DOHH2 (cell line): ENCODE results near the gene PSMB5.

Source experiments
- CTCF ChIP-seq: fragments of 200-600 bp; sonication (generic); IDR thresholded peaks from one replicate; pipeline ENCODE4 v1.5.1; 2014; ENCODE audit warnings: antibody characterized with exemption, mild to moderate bottlenecking, low read depth, low read length; ENCODE audit not compliant: poor library complexity, severe bottlenecking
- EZH2phosphoT487 ChIP-seq: fragments of 200-600 bp; sonication (generic); IDR thresholded peaks from 2 replicates; pipeline ENCODE4 v1.6.1; 2017; ENCODE audit warnings: borderline replicate concordance, mild to moderate bottlenecking, antibody characterized with exemption, low read length, moderate library complexity, mixed read lengths

DNA sequence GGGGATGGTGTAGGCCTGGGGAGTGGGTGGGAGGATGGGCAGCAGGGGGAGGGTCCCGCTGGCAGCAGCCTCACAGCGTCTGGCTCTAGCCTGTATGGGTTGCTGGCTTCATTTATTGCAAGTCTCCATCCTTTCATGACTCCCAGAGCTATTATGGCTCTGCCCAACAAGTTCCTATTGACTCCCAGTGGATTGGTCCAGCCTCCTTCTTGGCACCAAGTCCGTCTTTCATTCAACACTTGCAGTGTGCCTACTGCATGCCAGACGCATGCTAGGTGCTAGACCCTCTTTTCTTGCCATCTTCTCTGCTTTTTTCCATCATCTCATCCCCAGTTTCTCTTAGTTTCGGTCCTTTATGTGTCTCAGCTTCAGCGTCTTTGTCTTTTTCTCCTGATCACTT lies 8.4 kb upstream of the PSMB5 start:
- TF ChIP-seq CTCF (no peak), EZH2phosphoT487 (no peak)
